ENCODE measurements around the gene NFE2L3. TPM values are rescaled to one million over a fixed set of nuclear protein-coding genes. Genes with fewer than 3 reads are reported as not detected.
A peak's percentile ranks its signal among the peaks of the same experiment; 100 is the strongest.
"Not testable (repeated sequence)": the region's sequence is repeated elsewhere in the genome, so short reads cannot be mapped to it uniquely, and the experiment has no call there.

The NFE2L3 gene
- total RNA-seq, 1 donor from 2014 or later = 3.8 TPM

- intact Hi-C loops (cut with DNase I) = no loop called here
- ATAC-seq = no peak
- DNase-seq (ENCODE audit: low spot score) = no peak
Observed at GRCh38 chr7:26144184-26145080, 7.6 kb upstream of the NFE2L3 start.

GRCh38 chr7:26145238-26145637 is 6.8 kb upstream of the NFE2L3 start:
- intact Hi-C loops (cut with DNase I) = no loop called here
- ATAC-seq = no peak
- no peak for DNase-seq (ENCODE audit: low spot score)

GRCh38 chr7:26147030-26147429 is 5.0 kb upstream of the NFE2L3 start:
- DNase-seq (ENCODE audit: low spot score) (no peak), ATAC-seq (no peak)
- intact Hi-C loops (cut with DNase I) = no loop called here

GRCh38 chr7:26147646-26148306 is 4.2 kb upstream of the NFE2L3 start:
- ATAC-seq; DNase-seq (ENCODE audit: low spot score): not testable (repeated sequence)

GRCh38 chr7:26148307-26148700 is 3.7 kb upstream of the NFE2L3 start:
- DNase-seq (ENCODE audit: low spot score); intact Hi-C loops (cut with DNase I); ATAC-seq: not testable (repeated sequence)

More at GRCh38 chr7:26147646-26148306, 4.2 kb upstream of the NFE2L3 start:
- intact Hi-C loops (cut with DNase I) = not testable (repeated sequence)

- intact Hi-C loops (cut with DNase I) = no loop called here
Observed at GRCh38 chr7:26149391-26149977, 2.5 kb upstream of the NFE2L3 start.

GRCh38 chr7:26151096-26151495 is 902 bp upstream of the NFE2L3 start:
- no peak for ATAC-seq
- no peak for DNase-seq (ENCODE audit: low spot score)
- intact Hi-C loops (cut with DNase I) = no loop called here

More at GRCh38 chr7:26149391-26149977, 2.5 kb upstream of the NFE2L3 start:
- ATAC-seq (no peak), DNase-seq (ENCODE audit: low spot score) (no peak)

GRCh38 chr7:26151650-26151952 is 397 bp upstream of the NFE2L3 start:
- intact Hi-C loops (cut with DNase I) = no loop called here
- DNase-seq (ENCODE audit: low spot score) (no peak), ATAC-seq (no peak)

- intact Hi-C loops (cut with DNase I); ATAC-seq; DNase-seq (ENCODE audit: low spot score): not testable (repeated sequence)
Observed at GRCh38 chr7:26152782-26153240, 813 bp downstream of the NFE2L3 start.

GRCh38 chr7:26153241-26153822 is 1.3 kb downstream of the NFE2L3 start:
- no peak for ATAC-seq
- intact Hi-C loops (cut with DNase I) = no loop called here

GRCh38 chr7:26153823-26154783 is 2.1 kb downstream of the NFE2L3 start:
- DNase-seq (ENCODE audit: low spot score) = no peak
- intact Hi-C loops (cut with DNase I) = no loop called here
- ATAC-seq = peak; percentile 49

More at GRCh38 chr7:26153241-26153822, 1.3 kb downstream of the NFE2L3 start:
- no peak for DNase-seq (ENCODE audit: low spot score)

GRCh38 chr7:26155531-26156375 is 3.8 kb downstream of the NFE2L3 start:
- DNase-seq (ENCODE audit: low spot score) (no peak), ATAC-seq (no peak)
- intact Hi-C loops (cut with DNase I) = no loop called here

GRCh38 chr7:26156451-26157420 is 4.7 kb downstream of the NFE2L3 start:
- DNase-seq (ENCODE audit: low spot score) = no peak
- no peak for ATAC-seq
- intact Hi-C loops (cut with DNase I) = no loop called here

- intact Hi-C loops (cut with DNase I) = no loop called here
- DNase-seq (ENCODE audit: low spot score) (no peak), ATAC-seq (no peak)
Observed at GRCh38 chr7:26157520-26158105, 5.6 kb downstream of the NFE2L3 start.

GRCh38 chr7:26159243-26159642 is 7.2 kb downstream of the NFE2L3 start:
- intact Hi-C loops (cut with DNase I) = no loop called here
- ATAC-seq (no peak), DNase-seq (ENCODE audit: low spot score) (no peak)

GRCh38 chr7:26160896-26161295 is 8.9 kb downstream of the NFE2L3 start:
- intact Hi-C loops (cut with DNase I) = no loop called here
- ATAC-seq (no peak), DNase-seq (ENCODE audit: low spot score) (no peak)

Data from sciatic nerve (tissue), 2 donors.